ENCODE results near the gene IDI1.

IDI1 gene

GRCh38 chr10:1003884-1004670, 44.8 kb downstream of the IDI1 start:
- Histone ChIP-seq H3K4me3 (no peak overlapping the region), H3K27ac (no peak overlapping the region)

GRCh38 chr10:1002425-1003006, 46.4 kb downstream of the IDI1 start:
- H3K27ac ChIP-seq = no peak overlapping the region
- no peak overlapping the region for H3K4me3 ChIP-seq

GRCh38 chr10:997266-998022, 51.5 kb downstream of the IDI1 start:
- H3K4me3 ChIP-seq = no peak overlapping the region
- H3K27ac ChIP-seq = no peak overlapping the region

GRCh38 chr10:996031-996430, 52.9 kb downstream of the IDI1 start:
- H3K27ac ChIP-seq = no peak overlapping the region
- no peak overlapping the region for H3K4me3 ChIP-seq

GRCh38 chr10:995559-995926, 53.4 kb downstream of the IDI1 start:
- no peak overlapping the region for H3K27ac ChIP-seq
- no peak overlapping the region for H3K4me3 ChIP-seq

GRCh38 chr10:994836-995558, 53.9 kb downstream of the IDI1 start:
- no peak overlapping the region for H3K27ac ChIP-seq
- no peak overlapping the region for H3K4me3 ChIP-seq

GRCh38 chr10:992871-993270, 56.0 kb downstream of the IDI1 start:
- Histone ChIP-seq H3K4me3 (no peak overlapping the region), H3K27ac (no peak overlapping the region)

- no peak overlapping the region for H3K4me3 ChIP-seq
- H3K27ac ChIP-seq = no peak overlapping the region
Observed at GRCh38 chr10:992467-992866, 56.5 kb downstream of the IDI1 start.

- Histone ChIP-seq H3K4me3 (no peak overlapping the region), H3K27ac (no peak overlapping the region)
Observed at GRCh38 chr10:990808-991207, 58.1 kb downstream of the IDI1 start.

Data from skin epidermis (tissue), 12 donors.